GM12878 (cell line): ENCODE results near the gene RTN4R.
"Not testable (repeated sequence)": the region's sequence is repeated elsewhere in the genome, so short reads cannot be mapped to it uniquely, and the experiment has no call there.

Source experiments
- E2F4 ChIP-seq: IDR thresholded peaks from 2 replicates; pipeline ENCODE4 v1.6.1; 2012; ENCODE audit warnings: low read depth, low read length, improper control_type of control experiment
- MAX ChIP-seq: IDR thresholded peaks from 2 replicates; pipeline ENCODE4 v1.6.1; 2012; ENCODE audit warnings: low read depth, low read length, improper control_type of control experiment
- NFIC ChIP-seq: IDR thresholded peaks from 2 replicates; pipeline ENCODE4 v1.6.1; 2012; ENCODE audit warnings: low read depth, mild to moderate bottlenecking, inconsistent platforms, low read length, moderate library complexity
- NFYA ChIP-seq: IDR thresholded peaks from 2 replicates; pipeline ENCODE4 v1.6.1; 2011; ENCODE audit warnings: low read depth, mild to moderate bottlenecking, low read length, improper control_type of control experiment, borderline replicate concordance
- POLR2A ChIP-seq: IDR thresholded peaks from 2 replicates; pipeline ENCODE4 v1.6.1; 2011; ENCODE audit warnings: low read depth, mild to moderate bottlenecking, low read length
- USF1 ChIP-seq: IDR thresholded peaks from 2 replicates; pipeline ENCODE4 v1.6.1; 2011; ENCODE audit warnings: borderline replicate concordance, low read depth, mild to moderate bottlenecking, moderate library complexity, mixed read lengths, low read length; ENCODE audit not compliant: insufficient read depth; ENCODE audit errors: extremely low read length
- WRNIP1 ChIP-seq: IDR thresholded peaks from 2 replicates; pipeline ENCODE4 v1.6.1; 2011; ENCODE audit warnings: low read depth, low read length, improper control_type of control experiment, borderline replicate concordance
- ZNF274 ChIP-seq: IDR thresholded peaks from one replicate; pipeline ENCODE4 v1.8.0; 2011; ENCODE audit not compliant: insufficient read length, insufficient read depth
- ZSCAN29 ChIP-seq: fragments of 450-650 bp; IDR thresholded peaks from 2 replicates; pipeline ENCODE4 v1.6.1; 2017; ENCODE audit warnings: mild to moderate bottlenecking, moderate library complexity

GRCh38 chr22:20277936-20278635 lies 10.0 kb upstream of the RTN4R start:
- TF ChIP-seq NFYA, MAX, ZNF274, ZSCAN29, E2F4, NFIC, WRNIP1, POLR2A, USF1: not testable (repeated sequence)
